IgD-negative memory B cell (primary cell): Measurements from ENCODE around the gene EXOC4. TPM values are rescaled to one million over a fixed set of nuclear protein-coding genes. Genes with fewer than 3 reads are reported as not detected.

Experiments
- polyA plus RNA-seq: library from polyadenylated mRNA; unstranded; fragments of 300-500 nt; fragmentation: Illumina TruSeq; gene quantifications from one replicate; pipeline ENCODE4 v1.2.3, GENCODE V29; 2021

The EXOC4 gene
- polyA plus RNA-seq, 1 donor from 2014 or later: 34.5 TPM

Other genes starting within 250 kb of the EXOC4 start
- gene CHCHD3, start 171.0 kb upstream of the EXOC4 start, polyA plus RNA-seq: 62.7 TPM